VCaP (cell line): ENCODE data around the gene EPHA7.

Experiments
- H3K27ac ChIP-seq: fragments of 450-650 bp; 2 replicates; pipeline ENCODE4 v1.5.1; 2017
- TF ChIP-seq, protein P1 (sequence below): fragments of 450-650 bp; conservative IDR thresholded peaks from 2 replicates; pipeline ENCODE4 v1.5.1; 2017; ENCODE audit warnings: mild to moderate bottlenecking, moderate library complexity

Gene EPHA7

DNA sequence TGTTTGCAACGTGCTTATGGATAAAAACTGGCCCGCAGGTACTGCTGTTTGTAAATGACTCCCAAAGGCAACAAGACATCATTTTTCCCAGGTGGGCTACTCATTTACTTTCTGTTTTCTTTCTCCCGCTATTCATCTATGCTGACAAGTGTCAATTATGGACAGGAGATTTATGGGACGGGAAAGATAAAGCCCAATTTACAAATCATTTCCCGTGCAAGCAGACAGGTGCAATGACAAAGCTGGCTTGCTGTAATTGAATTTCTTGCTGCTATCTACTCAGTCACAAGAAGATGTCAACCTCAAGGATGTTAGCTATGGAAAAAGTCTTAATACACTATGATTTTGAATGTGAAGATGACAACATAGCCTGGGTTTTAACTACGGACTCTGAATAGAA, 125.5 kb downstream of the EPHA7 start:
- TF ChIP-seq, protein P1, sequence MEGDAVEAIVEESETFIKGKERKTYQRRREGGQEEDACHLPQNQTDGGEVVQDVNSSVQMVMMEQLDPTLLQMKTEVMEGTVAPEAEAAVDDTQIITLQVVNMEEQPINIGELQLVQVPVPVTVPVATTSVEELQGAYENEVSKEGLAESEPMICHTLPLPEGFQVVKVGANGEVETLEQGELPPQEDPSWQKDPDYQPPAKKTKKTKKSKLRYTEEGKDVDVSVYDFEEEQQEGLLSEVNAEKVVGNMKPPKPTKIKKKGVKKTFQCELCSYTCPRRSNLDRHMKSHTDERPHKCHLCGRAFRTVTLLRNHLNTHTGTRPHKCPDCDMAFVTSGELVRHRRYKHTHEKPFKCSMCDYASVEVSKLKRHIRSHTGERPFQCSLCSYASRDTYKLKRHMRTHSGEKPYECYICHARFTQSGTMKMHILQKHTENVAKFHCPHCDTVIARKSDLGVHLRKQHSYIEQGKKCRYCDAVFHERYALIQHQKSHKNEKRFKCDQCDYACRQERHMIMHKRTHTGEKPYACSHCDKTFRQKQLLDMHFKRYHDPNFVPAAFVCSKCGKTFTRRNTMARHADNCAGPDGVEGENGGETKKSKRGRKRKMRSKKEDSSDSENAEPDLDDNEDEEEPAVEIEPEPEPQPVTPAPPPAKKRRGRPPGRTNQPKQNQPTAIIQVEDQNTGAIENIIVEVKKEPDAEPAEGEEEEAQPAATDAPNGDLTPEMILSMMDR = no peak
- no peak overlapping the region for H3K27ac ChIP-seq

DNA sequence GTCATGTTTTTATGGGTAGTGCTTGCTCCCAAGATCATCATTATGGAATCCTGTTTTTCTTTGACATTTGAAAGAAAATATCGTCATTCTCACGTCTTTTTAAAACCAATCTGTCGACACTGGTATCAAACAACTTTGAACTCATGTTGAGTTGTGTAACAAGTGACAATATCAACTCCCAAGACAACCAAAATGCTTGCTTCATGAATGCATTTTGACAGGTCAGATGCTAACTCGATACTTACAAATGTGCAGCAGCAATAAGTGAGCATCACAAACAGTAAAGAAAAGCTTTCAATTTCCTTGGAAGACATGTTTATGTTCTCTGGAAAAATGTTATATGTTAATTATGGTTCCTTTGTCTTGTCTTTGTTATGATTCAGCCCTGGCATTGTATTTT, 125.9 kb downstream of the EPHA7 start:
- no peak overlapping the region for H3K27ac ChIP-seq
- TF ChIP-seq, protein P1 = no peak

DNA sequence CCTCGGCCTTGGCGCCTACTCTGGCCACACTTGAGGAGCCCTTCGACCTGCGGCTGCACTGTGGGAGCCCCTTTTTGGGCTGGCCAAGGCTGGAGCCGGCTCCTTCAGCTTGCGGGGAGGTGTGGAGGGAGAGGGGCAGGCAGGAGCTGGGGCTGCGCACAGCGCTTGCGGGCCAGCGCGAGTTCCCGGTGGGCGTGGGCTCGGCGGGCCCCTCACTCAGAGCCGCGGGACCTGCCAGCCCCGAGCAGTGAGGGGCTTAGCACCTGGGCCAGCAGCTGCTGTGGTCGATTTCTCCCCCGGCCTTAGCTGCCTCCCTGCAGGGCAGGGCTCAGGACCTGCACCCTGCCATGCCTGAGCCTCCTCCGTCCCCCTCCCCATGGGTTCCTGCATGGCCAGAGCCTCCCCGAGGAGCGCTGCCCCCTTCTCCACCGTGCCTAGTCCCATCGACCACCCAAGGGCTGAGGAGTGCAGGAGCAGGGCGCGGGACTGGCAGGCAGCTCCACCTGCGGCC, 136.8 kb downstream of the EPHA7 start:
- TF ChIP-seq, protein P1 = no peak

DNA sequence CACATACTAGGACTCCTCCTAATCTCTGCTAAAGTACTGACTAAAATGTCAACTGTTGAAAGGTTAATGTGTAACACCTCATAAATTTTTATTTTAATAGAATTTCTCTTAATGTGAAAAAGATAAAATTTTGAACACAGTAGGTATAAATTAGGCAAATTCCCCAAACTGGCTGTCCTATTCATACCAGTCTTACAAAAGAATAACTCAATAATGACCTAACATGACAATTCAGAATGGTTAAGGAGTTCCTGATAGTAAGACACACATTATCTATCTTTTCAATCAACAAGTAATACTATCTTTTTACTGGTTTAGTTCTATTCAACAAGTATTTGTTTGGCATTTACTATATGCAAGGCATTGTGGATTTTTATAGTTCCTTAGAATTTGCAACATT, 141.1 kb downstream of the EPHA7 start:
- TF ChIP-seq, protein P1 = no peak
- H3K27ac ChIP-seq = no peak overlapping the region

More for the DNA sequence above, 136.8 kb downstream of the EPHA7 start:
- no peak overlapping the region for H3K27ac ChIP-seq

DNA sequence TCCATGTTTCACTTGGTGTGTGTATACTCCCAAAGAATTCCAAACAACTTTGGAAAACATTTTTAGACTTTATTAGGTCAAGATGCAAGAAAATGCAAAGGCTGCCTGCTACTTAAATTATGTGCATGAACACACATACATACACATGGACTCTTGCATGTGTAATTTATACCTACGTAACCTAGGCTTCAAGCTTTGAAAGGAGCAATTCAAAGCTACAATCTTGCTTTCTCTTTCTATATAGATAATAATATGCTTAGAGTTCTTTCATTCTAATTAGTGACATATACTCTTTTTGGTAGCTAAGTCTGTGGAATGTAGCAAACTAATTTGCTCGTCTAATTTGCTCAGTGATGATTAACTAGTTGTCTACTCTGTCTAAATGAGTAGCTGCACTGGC, 146.5 kb downstream of the EPHA7 start:
- TF ChIP-seq, protein P1 = no peak
- H3K27ac ChIP-seq = no peak overlapping the region

DNA sequence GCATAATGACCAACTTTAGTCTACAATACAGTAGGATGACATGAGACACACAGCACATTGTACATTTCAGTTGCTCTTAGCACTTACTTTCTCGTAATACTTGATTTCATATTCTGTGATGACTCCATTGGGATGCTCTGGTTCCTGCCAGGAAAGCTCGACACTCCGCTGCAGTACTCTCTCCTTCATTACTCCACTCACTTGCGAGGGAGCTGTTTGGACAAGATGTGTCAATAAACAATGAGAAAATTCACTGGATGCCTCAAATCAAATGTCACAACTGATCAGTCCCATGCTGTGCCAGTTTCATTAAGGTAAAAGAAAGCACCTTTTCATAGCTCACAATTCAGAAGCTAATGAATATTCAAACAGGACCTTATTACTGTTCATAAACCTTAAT, 147.1 kb downstream of the EPHA7 start:
- no peak overlapping the region for H3K27ac ChIP-seq
- TF ChIP-seq, protein P1 = no peak

DNA sequence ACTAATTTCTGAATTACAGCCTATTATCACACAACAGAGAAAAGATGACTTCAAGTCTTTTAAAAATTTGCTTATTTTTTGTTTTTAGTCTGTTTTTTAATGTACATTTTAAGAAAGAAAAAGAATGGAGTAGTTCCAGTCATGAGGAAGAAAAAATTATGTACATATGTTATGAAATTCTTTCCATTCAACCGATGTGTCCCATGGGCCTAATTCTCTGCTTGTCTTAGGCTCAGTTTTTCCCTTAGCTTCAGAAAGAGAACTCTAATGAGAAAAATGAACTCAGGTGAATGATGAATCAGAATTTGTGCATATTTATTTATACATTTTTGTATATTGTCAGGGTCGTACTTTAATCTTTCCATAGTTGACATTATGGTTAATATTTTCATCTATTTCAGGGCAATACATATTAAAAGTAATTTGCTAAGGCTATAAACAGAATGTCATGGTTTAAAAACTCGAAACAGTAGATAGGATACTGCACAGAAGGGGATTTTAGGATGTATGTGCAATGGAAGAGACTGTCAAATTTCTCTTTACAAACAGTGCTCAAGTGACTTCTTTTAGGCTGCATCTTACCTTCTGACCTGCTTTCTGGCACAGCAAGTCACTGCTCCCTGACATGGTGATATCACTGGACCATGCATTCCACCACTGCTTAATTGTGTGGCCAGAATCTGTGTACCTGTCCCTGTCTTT, 153.1 kb downstream of the EPHA7 start:
- TF ChIP-seq, protein P1 = no peak
- no peak overlapping the region for H3K27ac ChIP-seq
